ENCODE data around the gene VANGL2.

Gene VANGL2

GRCh38 chr1:160405331-160405877 lies 5.0 kb downstream of the VANGL2 start:
- TF ChIP-seq EZH2 (IDR thresholded peaks at IDR 0.05; ENCODE audit: borderline replicate concordance, low read length) = no peak
- TF ChIP-seq CTCF (IDR thresholded peaks at IDR 0.05; ENCODE audit: low read length) = no peak
- H3K79me2 ChIP-seq (ENCODE audit: insufficient read depth, low read length) = no peaks in the 10 kb centered on the region
- no peak overlapping the region for H3K4me3 ChIP-seq (ENCODE audit: low read depth, low read length, poor library complexity, severe bottlenecking)

GRCh38 chr1:160406131-160406968 lies 6.0 kb downstream of the VANGL2 start:
- Histone ChIP-seq H4K20me1 (ENCODE audit: insufficient read depth, low read length) (no peaks in the 10 kb centered on the region), H3K4me1 (ENCODE audit: insufficient read depth, low read length, severe bottlenecking) (peaks cover 2% of the 10 kb centered on the region), H3K9ac (ENCODE audit: low read length) (no peak overlapping the region), H3K4me2 (ENCODE audit: low read length) (no peak overlapping the region), H2AFZ (ENCODE audit: low read length) (no peak overlapping the region), H3K4me3 (ENCODE audit: low read depth, low read length, poor library complexity, severe bottlenecking) (no peak overlapping the region), H3K79me2 (ENCODE audit: insufficient read depth, low read length) (no peaks in the 10 kb centered on the region), H3K9me3 (ENCODE audit: low read length) (no peaks in the 10 kb centered on the region), H3K9me2 (ENCODE audit: low read depth, low read length) (no peaks in the 10 kb centered on the region), H3K36me3 (ENCODE audit: insufficient read depth, low read length) (no peaks in the 10 kb centered on the region), H3K27me3 (ENCODE audit: insufficient read depth, low read length) (0 out of 2 replicates have a peak, but pooled peaks cover 5% of the 10 kb centered on the region), H3F3A (ENCODE audit: insufficient read depth, low read length) (no peaks in the 10 kb centered on the region), H3K27ac (ENCODE audit: low read depth, low read length, poor library complexity, severe bottlenecking) (no peak overlapping the region)
- TF ChIP-seq CTCF (IDR thresholded peaks at IDR 0.05; ENCODE audit: low read length) = no peak
- TF ChIP-seq EZH2 (IDR thresholded peaks at IDR 0.05; ENCODE audit: borderline replicate concordance, low read length) = no peak

More at GRCh38 chr1:160405331-160405877, 5.0 kb downstream of the VANGL2 start:
- Histone ChIP-seq H3K4me2 (ENCODE audit: low read length) (no peak overlapping the region), H3K27ac (ENCODE audit: low read depth, low read length, poor library complexity, severe bottlenecking) (no peak overlapping the region), H4K20me1 (ENCODE audit: insufficient read depth, low read length) (no peaks in the 10 kb centered on the region), H3K27me3 (ENCODE audit: insufficient read depth, low read length) (0 out of 2 replicates have a peak, but pooled peaks cover 10% of the 10 kb centered on the region), H3K36me3 (ENCODE audit: insufficient read depth, low read length) (no peaks in the 10 kb centered on the region), H2AFZ (ENCODE audit: low read length) (no peak overlapping the region), H3K9me3 (ENCODE audit: low read length) (no peaks in the 10 kb centered on the region), H3K9ac (ENCODE audit: low read length) (no peak overlapping the region), H3F3A (ENCODE audit: insufficient read depth, low read length) (no peaks in the 10 kb centered on the region), H3K4me1 (ENCODE audit: insufficient read depth, low read length, severe bottlenecking) (peaks cover 11% of the 10 kb centered on the region), H3K9me2 (ENCODE audit: low read depth, low read length) (no peaks in the 10 kb centered on the region)

- Histone ChIP-seq H3K9ac (ENCODE audit: low read length) (no peak overlapping the region), H3K36me3 (ENCODE audit: insufficient read depth, low read length) (no peaks in the 10 kb centered on the region), H3K9me2 (ENCODE audit: low read depth, low read length) (no peaks in the 10 kb centered on the region), H3K79me2 (ENCODE audit: insufficient read depth, low read length) (no peaks in the 10 kb centered on the region), H2AFZ (ENCODE audit: low read length) (no peak overlapping the region), H3K4me3 (ENCODE audit: low read depth, low read length, poor library complexity, severe bottlenecking) (no peak overlapping the region), H3F3A (ENCODE audit: insufficient read depth, low read length) (no peaks in the 10 kb centered on the region), H4K20me1 (ENCODE audit: insufficient read depth, low read length) (no peaks in the 10 kb centered on the region), H3K4me1 (ENCODE audit: insufficient read depth, low read length, severe bottlenecking) (no peaks in the 10 kb centered on the region), H3K9me3 (ENCODE audit: low read length) (no peaks in the 10 kb centered on the region), H3K4me2 (ENCODE audit: low read length) (no peak overlapping the region), H3K27ac (ENCODE audit: low read depth, low read length, poor library complexity, severe bottlenecking) (no peak overlapping the region), H3K27me3 (ENCODE audit: insufficient read depth, low read length) (0 out of 2 replicates have a peak, but pooled peaks cover 4% of the 10 kb centered on the region)
- TF ChIP-seq CTCF (IDR thresholded peaks at IDR 0.05; ENCODE audit: low read length) (no peak), EZH2 (IDR thresholded peaks at IDR 0.05; ENCODE audit: borderline replicate concordance, low read length) (no peak)
Measured at GRCh38 chr1:160407839-160408801, 7.8 kb downstream of the VANGL2 start.

All from OCI-LY1 (cell line).